Epithelial cell of esophagus (primary cell): ENCODE measurements around the gene P2RX7.

Experiments
- DNase-seq: peaks from one replicate; pipeline ENCODE4 v3.0.0; 2010; ENCODE audit warnings: low read depth
- H3K4me3 ChIP-seq: 2 replicates; pipeline ENCODE4 v1.5.1; 2011; ENCODE audit warnings: mild to moderate bottlenecking, low read length, control low read depth
- TF ChIP-seq, protein P1 (sequence below): IDR thresholded peaks from 2 replicates; pipeline ENCODE4 v1.5.1; 2011; ENCODE audit warnings: low read depth, mild to moderate bottlenecking, low read length, control low read depth, inconsistent platforms; ENCODE audit not compliant: insufficient read depth; ENCODE audit errors: missing control alignments

P2RX7 gene

GRCh38 chr12:121123488-121123887 lies 9.2 kb upstream of the P2RX7 start:
- TF ChIP-seq, protein P1, sequence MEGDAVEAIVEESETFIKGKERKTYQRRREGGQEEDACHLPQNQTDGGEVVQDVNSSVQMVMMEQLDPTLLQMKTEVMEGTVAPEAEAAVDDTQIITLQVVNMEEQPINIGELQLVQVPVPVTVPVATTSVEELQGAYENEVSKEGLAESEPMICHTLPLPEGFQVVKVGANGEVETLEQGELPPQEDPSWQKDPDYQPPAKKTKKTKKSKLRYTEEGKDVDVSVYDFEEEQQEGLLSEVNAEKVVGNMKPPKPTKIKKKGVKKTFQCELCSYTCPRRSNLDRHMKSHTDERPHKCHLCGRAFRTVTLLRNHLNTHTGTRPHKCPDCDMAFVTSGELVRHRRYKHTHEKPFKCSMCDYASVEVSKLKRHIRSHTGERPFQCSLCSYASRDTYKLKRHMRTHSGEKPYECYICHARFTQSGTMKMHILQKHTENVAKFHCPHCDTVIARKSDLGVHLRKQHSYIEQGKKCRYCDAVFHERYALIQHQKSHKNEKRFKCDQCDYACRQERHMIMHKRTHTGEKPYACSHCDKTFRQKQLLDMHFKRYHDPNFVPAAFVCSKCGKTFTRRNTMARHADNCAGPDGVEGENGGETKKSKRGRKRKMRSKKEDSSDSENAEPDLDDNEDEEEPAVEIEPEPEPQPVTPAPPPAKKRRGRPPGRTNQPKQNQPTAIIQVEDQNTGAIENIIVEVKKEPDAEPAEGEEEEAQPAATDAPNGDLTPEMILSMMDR, result no peak
- DNase-seq, result no peak
- H3K4me3 ChIP-seq, result no peak overlapping the region

- DNase-seq, result peak; percentile 95
- H3K4me3 ChIP-seq, result no peak overlapping the region
- TF ChIP-seq, protein P1, result no peak
These were observed 8.1 kb upstream of the P2RX7 start for GRCh38 chr12:121124402-121125109.

GRCh38 chr12:121127501-121127900 lies 5.2 kb upstream of the P2RX7 start:
- H3K4me3 ChIP-seq, result no peak overlapping the region
- DNase-seq, result no peak
- TF ChIP-seq, protein P1, result no peak

DNA sequence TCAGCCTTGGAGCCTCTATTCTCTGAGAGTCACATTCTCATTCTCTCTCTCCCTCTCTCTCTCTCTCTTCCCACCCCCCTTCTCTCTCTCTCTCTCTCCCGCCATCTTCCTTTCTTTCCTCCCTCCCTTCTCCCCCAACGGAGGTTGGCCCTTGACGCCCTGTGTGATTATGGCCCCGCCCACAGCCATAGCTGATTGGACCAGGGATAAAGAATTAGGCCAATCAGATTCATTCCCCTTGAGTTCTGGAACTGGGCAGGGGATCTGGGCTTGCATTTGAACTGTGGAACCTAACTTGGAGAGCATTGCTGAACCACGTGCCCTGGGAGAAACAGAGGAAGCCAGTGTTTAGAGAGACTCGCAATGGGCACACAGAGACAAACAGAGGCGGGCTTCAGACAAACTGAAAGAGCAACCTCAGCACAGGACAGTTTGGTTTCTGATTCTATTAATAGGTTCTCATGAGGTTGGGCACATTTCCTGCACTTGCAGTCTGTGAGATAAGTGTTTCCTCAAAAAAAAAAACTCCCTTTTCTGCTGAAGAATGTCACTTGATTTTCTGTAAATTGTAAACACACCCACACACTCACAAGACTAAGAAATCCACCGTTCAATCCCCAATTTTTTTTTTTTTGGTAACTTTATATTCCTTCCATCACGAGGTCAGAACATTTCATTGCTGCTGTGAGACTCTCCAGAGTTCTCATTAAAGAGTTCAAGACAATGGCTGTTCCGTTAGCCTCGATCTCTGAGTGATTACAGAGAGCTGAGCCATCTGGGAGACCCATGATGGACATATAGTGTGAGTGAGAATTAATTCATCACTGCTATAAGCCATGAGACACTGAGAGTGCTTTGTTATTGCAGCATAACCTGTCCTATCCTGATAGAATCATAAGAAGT lies 3.5 kb upstream of the P2RX7 start:
- no peak overlapping the region for H3K4me3 ChIP-seq
- no peak for DNase-seq

GRCh38 chr12:121129811-121130147 lies 2.9 kb upstream of the P2RX7 start:
- no peak for DNase-seq
- H3K4me3 ChIP-seq, result no peak overlapping the region
- TF ChIP-seq, protein P1, result no peak

More for the DNA sequence above, 3.5 kb upstream of the P2RX7 start:
- TF ChIP-seq, protein P1, result no peak

- TF ChIP-seq, protein P1, result no peak
- H3K4me3 ChIP-seq, result no peak overlapping the region
- DNase-seq, result no peak
These were observed 1.8 kb upstream of the P2RX7 start for GRCh38 chr12:121130866-121131373.
